ENCODE measurements around the gene FMNL2. TPM values are rescaled to one million over a fixed set of nuclear protein-coding genes. Genes with fewer than 3 reads are reported as not detected.

FMNL2 gene
- total and polyA plus RNA-seq, 2 experiments from 2014 or later, result 16.5 to 45.4 TPM

GRCh38 chr2:152542337-152542994 lies 207.5 kb downstream of the FMNL2 start:
- H3K27me3 Mint-ChIP-seq (ENCODE audit: insufficient read depth, low read depth, poor library complexity), result peaks cover 5% of the 10 kb centered on the region

More at GRCh38 chr2:152542337-152542994, 207.5 kb downstream of the FMNL2 start:
- Mint-ChIP-seq H3K4me3 (no peak overlapping the region), H3K4me1 (peaks cover 23% of the 10 kb centered on the region; the same call in 2 of the 3 replicates), H3K36me3 (ENCODE audit: low read depth) (no peaks in the 10 kb centered on the region; the same call in 2 of the 3 replicates), H3K27ac (peak overlapping the region; percentile 72; the same call in 1 of the 2 replicates), H3K9me3 (no peaks in the 10 kb centered on the region)
- Histone ChIP-seq H3K4me1 (ENCODE audit: insufficient read depth) (peaks cover 22% of the 10 kb centered on the region; the same call in 1 of the 2 replicates), H3K36me3 (ENCODE audit: insufficient read depth) (no peaks in the 10 kb centered on the region), H3K27ac (ENCODE audit: low read depth) (peak overlapping the region; percentile 64), H3K4me3 (no peak overlapping the region), H3K4me2 (0 out of 2 replicates have a peak overlapping the region, but pooled peaks have one; percentile 23), H2AFZ (no peak overlapping the region), H3F3A (replicated peaks; ENCODE audit: low read depth) (no peaks in the 10 kb centered on the region), H3K79me2 (replicated peaks; ENCODE audit: insufficient read depth) (peaks cover 16% of the 10 kb centered on the region), H4K20me1 (replicated peaks; ENCODE audit: insufficient read depth) (peaks cover 4% of the 10 kb centered on the region; the same call in 1 of the 2 replicates), H3K9me2 (ENCODE audit: insufficient read depth) (no peaks in the 10 kb centered on the region), H3K27me3 (ENCODE audit: insufficient read depth) (no peaks in the 10 kb centered on the region)
- ATAC-seq (no peak), DNase-seq (ENCODE audit: low spot score) (no peak)
- TF ChIP-seq ZNF114 (CRISPR knock-in tag; IDR thresholded peaks at IDR 0.05) (no peak), EZH2 (IDR thresholded peaks at IDR 0.05; ENCODE audit: low read depth, unreplicated experiment) (no peak), REST (IDR thresholded peaks at IDR 0.05; ENCODE audit: unreplicated experiment) (no peak), ETS1 (IDR thresholded peaks at IDR 0.05) (no peak), POLR2AphosphoS5 (IDR thresholded peaks at IDR 0.05; ENCODE audit: low read depth) (no peak), STAT1 (IDR thresholded peaks at IDR 0.05; ENCODE audit: unreplicated experiment) (no peak), EZH2phosphoT487 (IDR thresholded peaks at IDR 0.05; ENCODE audit: unreplicated experiment) (no peak), ZNF331 (CRISPR knock-in tag; IDR thresholded peaks at IDR 0.05; ENCODE audit: low read depth) (no peak), CTCF (conservative IDR thresholded peaks at IDR 0.05; ENCODE audit: low read depth in 2 of 2) (no peak), JUNB (IDR thresholded peaks at IDR 0.05; ENCODE audit: unreplicated experiment) (no peak)
